ENCODE data around the gene PRPF31.

DNA sequence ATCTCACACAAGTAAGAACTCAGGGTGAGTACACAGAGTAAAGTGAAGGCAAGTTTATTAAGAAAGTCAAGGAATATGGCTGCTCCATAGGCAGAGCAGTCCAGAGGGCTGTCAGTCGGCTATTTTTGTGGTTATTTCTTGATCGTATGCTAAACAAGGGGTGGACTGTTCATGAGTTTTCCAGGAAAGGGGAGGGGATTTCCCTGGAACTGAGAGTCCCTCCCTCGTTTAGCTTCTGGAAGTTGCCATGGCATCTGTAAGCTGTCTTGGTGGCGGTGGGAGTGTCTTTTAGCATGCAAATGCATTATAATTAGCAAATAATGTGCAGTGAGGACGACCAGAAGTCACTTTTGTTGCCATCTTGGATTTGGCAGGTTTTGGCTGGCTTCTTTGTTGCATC, 46.1 kb upstream of the PRPF31 start:
- no peak for TF ChIP-seq POLR2A (IDR thresholded peaks at IDR 0.05)
- TF ChIP-seq, protein P1, sequence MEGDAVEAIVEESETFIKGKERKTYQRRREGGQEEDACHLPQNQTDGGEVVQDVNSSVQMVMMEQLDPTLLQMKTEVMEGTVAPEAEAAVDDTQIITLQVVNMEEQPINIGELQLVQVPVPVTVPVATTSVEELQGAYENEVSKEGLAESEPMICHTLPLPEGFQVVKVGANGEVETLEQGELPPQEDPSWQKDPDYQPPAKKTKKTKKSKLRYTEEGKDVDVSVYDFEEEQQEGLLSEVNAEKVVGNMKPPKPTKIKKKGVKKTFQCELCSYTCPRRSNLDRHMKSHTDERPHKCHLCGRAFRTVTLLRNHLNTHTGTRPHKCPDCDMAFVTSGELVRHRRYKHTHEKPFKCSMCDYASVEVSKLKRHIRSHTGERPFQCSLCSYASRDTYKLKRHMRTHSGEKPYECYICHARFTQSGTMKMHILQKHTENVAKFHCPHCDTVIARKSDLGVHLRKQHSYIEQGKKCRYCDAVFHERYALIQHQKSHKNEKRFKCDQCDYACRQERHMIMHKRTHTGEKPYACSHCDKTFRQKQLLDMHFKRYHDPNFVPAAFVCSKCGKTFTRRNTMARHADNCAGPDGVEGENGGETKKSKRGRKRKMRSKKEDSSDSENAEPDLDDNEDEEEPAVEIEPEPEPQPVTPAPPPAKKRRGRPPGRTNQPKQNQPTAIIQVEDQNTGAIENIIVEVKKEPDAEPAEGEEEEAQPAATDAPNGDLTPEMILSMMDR (IDR thresholded peaks at IDR 0.05): no peak

All from thyroid gland (tissue), 4 donors.